ENCODE results near the gene ANKRD22.

The ANKRD22 gene

GRCh38 chr10:88874281-88874680 lies 22.6 kb upstream of the ANKRD22 start:
- H3K4me1 ChIP-seq (ENCODE audit: control insufficient read depth, low read depth, low read length) = no peaks in the 10 kb centered on the region
- H2BK120ac ChIP-seq (ENCODE audit: low read depth, low read length) = no peak overlapping the region
- no peak overlapping the region for H2BK5ac ChIP-seq (ENCODE audit: low read length)
- H3K18ac ChIP-seq (ENCODE audit: low read length) = no peak overlapping the region
- no peaks in the 10 kb centered on the region for H3K27me3 ChIP-seq (ENCODE audit: insufficient read depth, low read length, poor library complexity)
- H2BK15ac ChIP-seq (replicated peaks; ENCODE audit: low read depth) = no peak overlapping the region
- DNase-seq = no peak
- H3K56ac ChIP-seq (ENCODE audit: low read length) = no peak overlapping the region
- H4K8ac ChIP-seq (ENCODE audit: low read depth, low read length) = no peak overlapping the region
- H4K5ac ChIP-seq (ENCODE audit: low read length) = no peak overlapping the region
- 100% methylated on average over 1 of the region's 2 CpGs for WGBS (ENCODE audit: extremely low coverage, insufficient coverage, low lambda C conversion rate)
- H3K4me2 ChIP-seq (ENCODE audit: low read length) = no peak overlapping the region
- no peak overlapping the region for H3K4ac ChIP-seq (ENCODE audit: low read depth, low read length)
- H3K36me3 ChIP-seq (ENCODE audit: control insufficient read depth, insufficient read depth, low read length) = no peaks in the 10 kb centered on the region
- no peaks in the 10 kb centered on the region for H3K79me2 ChIP-seq (ENCODE audit: control insufficient read depth, insufficient read depth, low read length)
- no peaks in the 10 kb centered on the region for H3K79me1 ChIP-seq (ENCODE audit: low read length)
- H3K4me3 ChIP-seq (ENCODE audit: low read length) = no peak overlapping the region
- no peak overlapping the region for H3K9ac ChIP-seq (ENCODE audit: low read length)
- no peak overlapping the region for H3K23ac ChIP-seq (ENCODE audit: low read length)
- H2AK5ac ChIP-seq (ENCODE audit: low read length) = no peak overlapping the region
- H3K27ac ChIP-seq (ENCODE audit: low read depth, low read length) = no peak overlapping the region

DNA sequence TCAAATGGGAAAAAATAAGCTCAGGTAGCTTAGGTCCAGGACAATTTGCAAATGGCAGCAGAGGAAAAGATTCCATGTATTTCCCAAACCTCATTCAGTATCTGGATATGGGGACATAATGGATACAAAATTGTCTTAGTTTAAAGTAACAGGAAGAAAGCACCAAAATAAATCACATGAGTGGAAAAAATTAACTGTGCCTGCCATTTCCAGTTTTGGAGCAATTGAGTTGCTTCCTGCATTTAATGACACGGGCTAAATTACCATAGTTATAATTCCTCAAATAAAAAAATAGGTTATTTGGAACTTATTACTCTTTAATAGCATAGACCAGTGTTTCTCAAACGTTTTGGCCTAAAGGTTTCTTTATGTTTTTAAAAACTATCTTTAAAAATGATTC lies 22.1 kb upstream of the ANKRD22 start:
- Histone ChIP-seq H3K4me3 (ENCODE audit: low read length) (no peak overlapping the region), H3K79me1 (ENCODE audit: low read length) (no peaks in the 10 kb centered on the region), H3K27ac (ENCODE audit: low read depth, low read length) (no peak overlapping the region), H3K23ac (ENCODE audit: low read length) (no peak overlapping the region), H2BK120ac (ENCODE audit: low read depth, low read length) (no peak overlapping the region), H3K4ac (ENCODE audit: low read depth, low read length) (no peak overlapping the region), H2BK15ac (replicated peaks; ENCODE audit: low read depth) (no peak overlapping the region), H2AK5ac (ENCODE audit: low read length) (no peak overlapping the region), H4K5ac (ENCODE audit: low read length) (no peak overlapping the region), H2BK5ac (ENCODE audit: low read length) (no peak overlapping the region), H3K4me1 (ENCODE audit: control insufficient read depth, low read depth, low read length) (no peaks in the 10 kb centered on the region), H3K79me2 (ENCODE audit: control insufficient read depth, insufficient read depth, low read length) (no peaks in the 10 kb centered on the region), H3K18ac (ENCODE audit: low read length) (no peak overlapping the region), H3K36me3 (ENCODE audit: control insufficient read depth, insufficient read depth, low read length) (no peaks in the 10 kb centered on the region), H3K4me2 (ENCODE audit: low read length) (no peak overlapping the region), H3K9ac (ENCODE audit: low read length) (no peak overlapping the region), H4K8ac (ENCODE audit: low read depth, low read length) (no peak overlapping the region), H3K56ac (ENCODE audit: low read length) (no peak overlapping the region), H3K27me3 (ENCODE audit: insufficient read depth, low read length, poor library complexity) (no peaks in the 10 kb centered on the region)
- whole genome bisulfite sequencing (ENCODE audit: extremely low coverage, insufficient coverage, low lambda C conversion rate) = no CpG with 5 or more reads among the region's 2 CpGs
- DNase-seq = no peak

DNA sequence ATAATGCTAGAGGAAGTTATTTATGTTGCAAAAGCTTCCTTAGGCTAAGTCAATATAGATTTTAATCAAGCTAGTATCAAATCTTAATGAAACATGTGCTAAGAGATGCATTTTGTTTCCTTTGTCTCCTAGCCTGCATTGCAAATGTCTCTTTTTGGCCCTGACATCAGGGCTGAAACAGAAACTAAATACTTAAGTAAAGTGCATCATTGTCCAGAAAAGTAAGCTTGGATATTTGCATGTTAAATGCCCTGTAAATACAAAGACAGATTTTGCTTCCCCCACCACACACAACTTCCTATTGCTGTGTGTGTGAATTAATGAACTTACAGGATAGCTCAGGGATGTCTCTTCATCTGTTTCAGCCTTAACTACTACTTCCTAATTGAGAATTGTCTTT lies 18.4 kb upstream of the ANKRD22 start:
- no peak overlapping the region for H3K18ac ChIP-seq (ENCODE audit: low read length)
- no peak overlapping the region for H2BK15ac ChIP-seq (replicated peaks; ENCODE audit: low read depth)

GRCh38 chr10:88866454-88866853 lies 14.8 kb upstream of the ANKRD22 start:
- Histone ChIP-seq H4K5ac (ENCODE audit: low read length) (no peak overlapping the region), H2BK120ac (ENCODE audit: low read depth, low read length) (no peak overlapping the region), H2AK5ac (ENCODE audit: low read length) (no peak overlapping the region), H2BK15ac (replicated peaks; ENCODE audit: low read depth) (no peak overlapping the region), H3K4me3 (ENCODE audit: low read length) (no peak overlapping the region), H3K23ac (ENCODE audit: low read length) (no peak overlapping the region), H3K27me3 (ENCODE audit: insufficient read depth, low read length, poor library complexity) (no peaks in the 10 kb centered on the region), H3K4me2 (ENCODE audit: low read length) (no peak overlapping the region), H4K8ac (ENCODE audit: low read depth, low read length) (no peak overlapping the region), H3K79me2 (ENCODE audit: control insufficient read depth, insufficient read depth, low read length) (no peaks in the 10 kb centered on the region), H3K9ac (ENCODE audit: low read length) (no peak overlapping the region), H2BK5ac (ENCODE audit: low read length) (no peak overlapping the region), H3K27ac (ENCODE audit: low read depth, low read length) (no peak overlapping the region), H3K18ac (ENCODE audit: low read length) (no peak overlapping the region), H3K4me1 (ENCODE audit: control insufficient read depth, low read depth, low read length) (no peaks in the 10 kb centered on the region), H3K4ac (ENCODE audit: low read depth, low read length) (no peak overlapping the region), H3K79me1 (ENCODE audit: low read length) (no peaks in the 10 kb centered on the region), H3K56ac (ENCODE audit: low read length) (no peak overlapping the region), H3K36me3 (ENCODE audit: control insufficient read depth, insufficient read depth, low read length) (no peaks in the 10 kb centered on the region)
- no peak for DNase-seq
- WGBS (ENCODE audit: extremely low coverage, insufficient coverage, low lambda C conversion rate) = no CpG with 5 or more reads among the region's 2 CpGs

More for the DNA sequence above, 18.4 kb upstream of the ANKRD22 start:
- Histone ChIP-seq H2BK120ac (ENCODE audit: low read depth, low read length) (no peak overlapping the region), H3K79me1 (ENCODE audit: low read length) (no peaks in the 10 kb centered on the region), H3K4ac (ENCODE audit: low read depth, low read length) (no peak overlapping the region), H3K56ac (ENCODE audit: low read length) (no peak overlapping the region), H3K27ac (ENCODE audit: low read depth, low read length) (no peak overlapping the region), H3K23ac (ENCODE audit: low read length) (no peak overlapping the region), H3K79me2 (ENCODE audit: control insufficient read depth, insufficient read depth, low read length) (no peaks in the 10 kb centered on the region), H3K4me3 (ENCODE audit: low read length) (no peak overlapping the region), H2AK5ac (ENCODE audit: low read length) (no peak overlapping the region), H3K4me2 (ENCODE audit: low read length) (no peak overlapping the region), H4K5ac (ENCODE audit: low read length) (no peak overlapping the region), H3K9ac (ENCODE audit: low read length) (no peak overlapping the region), H2BK5ac (ENCODE audit: low read length) (no peak overlapping the region), H3K27me3 (ENCODE audit: insufficient read depth, low read length, poor library complexity) (no peaks in the 10 kb centered on the region), H4K8ac (ENCODE audit: low read depth, low read length) (no peak overlapping the region), H3K4me1 (ENCODE audit: control insufficient read depth, low read depth, low read length) (no peaks in the 10 kb centered on the region), H3K36me3 (ENCODE audit: control insufficient read depth, insufficient read depth, low read length) (no peaks in the 10 kb centered on the region)
- DNase-seq = no peak

GRCh38 chr10:88865281-88865876 lies 13.7 kb upstream of the ANKRD22 start:
- no CpG with 5 or more reads among the region's 4 CpGs for WGBS (ENCODE audit: extremely low coverage, insufficient coverage, low lambda C conversion rate)
- Histone ChIP-seq H4K8ac (ENCODE audit: low read depth, low read length) (no peak overlapping the region), H3K4ac (ENCODE audit: low read depth, low read length) (no peak overlapping the region)

DNA sequence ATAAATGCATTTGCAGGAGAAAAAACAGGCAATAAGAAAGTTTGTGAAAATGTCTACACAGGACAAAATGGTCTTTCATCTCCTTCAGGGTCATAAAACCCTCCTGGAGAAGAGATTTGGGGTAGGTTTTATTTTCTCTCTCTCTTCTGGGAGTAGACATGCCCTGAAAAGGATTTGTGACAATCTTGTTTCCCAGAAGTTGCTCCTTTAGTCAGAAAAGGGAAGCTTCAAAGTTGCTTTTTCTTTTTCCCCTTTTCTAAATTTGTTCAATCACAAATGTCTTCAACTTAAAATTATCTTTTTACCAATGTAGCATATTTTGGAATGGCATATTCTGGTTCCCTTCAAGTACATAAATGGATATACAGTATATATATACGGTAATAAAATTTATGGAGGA lies 9.4 kb upstream of the ANKRD22 start:
- Histone ChIP-seq H3K27me3 (ENCODE audit: insufficient read depth, low read length, poor library complexity) (no peaks in the 10 kb centered on the region), H2BK5ac (ENCODE audit: low read length) (no peak overlapping the region), H3K18ac (ENCODE audit: low read length) (no peak overlapping the region), H3K4me2 (ENCODE audit: low read length) (no peak overlapping the region), H2AK5ac (ENCODE audit: low read length) (no peak overlapping the region), H3K36me3 (ENCODE audit: control insufficient read depth, insufficient read depth, low read length) (no peaks in the 10 kb centered on the region), H3K23ac (ENCODE audit: low read length) (no peak overlapping the region), H2BK15ac (replicated peaks; ENCODE audit: low read depth) (no peak overlapping the region), H3K56ac (ENCODE audit: low read length) (no peak overlapping the region), H3K79me1 (ENCODE audit: low read length) (no peaks in the 10 kb centered on the region), H3K4me3 (ENCODE audit: low read length) (no peak overlapping the region), H2BK120ac (ENCODE audit: low read depth, low read length) (no peak overlapping the region), H4K5ac (ENCODE audit: low read length) (no peak overlapping the region), H4K8ac (ENCODE audit: low read depth, low read length) (no peak overlapping the region), H3K4me1 (ENCODE audit: control insufficient read depth, low read depth, low read length) (no peaks in the 10 kb centered on the region), H3K9ac (ENCODE audit: low read length) (no peak overlapping the region), H3K4ac (ENCODE audit: low read depth, low read length) (no peak overlapping the region), H3K27ac (ENCODE audit: low read depth, low read length) (no peak overlapping the region), H3K79me2 (ENCODE audit: control insufficient read depth, insufficient read depth, low read length) (no peaks in the 10 kb centered on the region)
- no peak for DNase-seq
- WGBS (ENCODE audit: extremely low coverage, insufficient coverage, low lambda C conversion rate) = 100% methylated on average over 1 of the region's 1 CpG

More at GRCh38 chr10:88865281-88865876, 13.7 kb upstream of the ANKRD22 start:
- Histone ChIP-seq H3K9ac (ENCODE audit: low read length) (no peak overlapping the region), H2BK120ac (ENCODE audit: low read depth, low read length) (no peak overlapping the region), H3K36me3 (ENCODE audit: control insufficient read depth, insufficient read depth, low read length) (no peaks in the 10 kb centered on the region), H3K79me1 (ENCODE audit: low read length) (no peaks in the 10 kb centered on the region), H3K79me2 (ENCODE audit: control insufficient read depth, insufficient read depth, low read length) (no peaks in the 10 kb centered on the region), H2BK15ac (replicated peaks; ENCODE audit: low read depth) (no peak overlapping the region), H2BK5ac (ENCODE audit: low read length) (no peak overlapping the region), H3K27ac (ENCODE audit: low read depth, low read length) (no peak overlapping the region), H4K5ac (ENCODE audit: low read length) (no peak overlapping the region), H3K27me3 (ENCODE audit: insufficient read depth, low read length, poor library complexity) (no peaks in the 10 kb centered on the region), H3K4me3 (ENCODE audit: low read length) (no peak overlapping the region), H3K4me1 (ENCODE audit: control insufficient read depth, low read depth, low read length) (no peaks in the 10 kb centered on the region), H3K4me2 (ENCODE audit: low read length) (no peak overlapping the region), H3K23ac (ENCODE audit: low read length) (no peak overlapping the region), H3K56ac (ENCODE audit: low read length) (no peak overlapping the region), H3K18ac (ENCODE audit: low read length) (no peak overlapping the region), H2AK5ac (ENCODE audit: low read length) (no peak overlapping the region)
- no peak for DNase-seq

Data from mesendoderm (in vitro differentiated cells).